H9 (cell line): ENCODE results near the gene ARHGEF12. TPM values are rescaled to one million over a fixed set of nuclear protein-coding genes. Genes with fewer than 3 reads are reported as not detected.

ENCODE experiments used
- DNase-seq: peaks from one replicate; pipeline ENCODE4 v3.0.0-alpha.2; 2017
- H2AFZ ChIP-seq: one replicate; pipeline ENCODE4 v1.6.1; 2013; ENCODE audit warnings: mild to moderate bottlenecking, low read length, control low read depth, moderate library complexity
- H2AK5ac ChIP-seq: 2 replicates; pipeline ENCODE4 v1.6.1; 2013; ENCODE audit warnings: low read length, control low read depth, mixed read lengths; ENCODE audit not compliant: insufficient read length
- H2BK120ac ChIP-seq: one replicate; pipeline ENCODE4 v1.6.1; 2013; ENCODE audit warnings: low read depth, mild to moderate bottlenecking, low read length, control low read depth, inconsistent platforms; ENCODE audit not compliant: poor library complexity, severe bottlenecking
- H2BK12ac ChIP-seq: 2 replicates; pipeline ENCODE4 v1.6.1; 2013; ENCODE audit warnings: low read length, control low read depth, mixed read lengths, low read depth; ENCODE audit not compliant: insufficient read length
- H2BK15ac ChIP-seq: 2 replicates; pipeline ENCODE4 v1.6.1; 2013; ENCODE audit warnings: low read depth, low read length, control low read depth
- H2BK20ac ChIP-seq: one replicate; pipeline ENCODE4 v1.6.1; 2013; ENCODE audit warnings: low read depth, mild to moderate bottlenecking, low read length, control low read depth, inconsistent platforms; ENCODE audit not compliant: poor library complexity, severe bottlenecking
- H2BK5ac ChIP-seq: 2 replicates; pipeline ENCODE4 v1.6.1; 2013; ENCODE audit warnings: low read length, control low read depth, mixed read lengths; ENCODE audit not compliant: insufficient read length
- H3K14ac ChIP-seq: 2 replicates; pipeline ENCODE4 v1.6.1; 2013; ENCODE audit warnings: low read length, control low read depth; ENCODE audit not compliant: insufficient read depth
- H3K18ac ChIP-seq: 2 replicates; pipeline ENCODE4 v1.6.1; 2013; ENCODE audit warnings: low read depth, mild to moderate bottlenecking, mixed read lengths, low read length, control low read depth; ENCODE audit not compliant: insufficient read length
- H3K23ac ChIP-seq: 2 replicates; pipeline ENCODE4 v1.6.1; 2013; ENCODE audit warnings: low read length, control low read depth, mixed read lengths, low read depth; ENCODE audit not compliant: insufficient read length
- H3K23me2 ChIP-seq: 2 replicates; pipeline ENCODE4 v1.6.1; 2013; ENCODE audit warnings: low read depth, mild to moderate bottlenecking, mixed read lengths, low read length, control low read depth; ENCODE audit not compliant: insufficient read length, poor library complexity, severe bottlenecking
- H3K27ac ChIP-seq: 2 replicates; pipeline ENCODE4 v1.5.1; 2013; ENCODE audit warnings: low read length, control low read depth, mixed read lengths, low read depth; ENCODE audit not compliant: insufficient read length
- H3K27me3 ChIP-seq: 2 replicates; pipeline ENCODE4 v1.6.1; 2013; ENCODE audit warnings: low read length, control low read depth, inconsistent platforms; ENCODE audit not compliant: insufficient read depth
- H3K4ac ChIP-seq: 2 replicates; pipeline ENCODE4 v1.6.1; 2013; ENCODE audit warnings: low read depth, mild to moderate bottlenecking, control low read depth, inconsistent platforms, low read length, moderate library complexity
- H3K4me1 ChIP-seq: 2 replicates; pipeline ENCODE4 v1.6.1; 2013; ENCODE audit warnings: low read length, control low read depth, inconsistent platforms; ENCODE audit not compliant: insufficient read depth
- H3K4me2 ChIP-seq: 2 replicates; pipeline ENCODE4 v1.6.1; 2013; ENCODE audit warnings: low read length, control low read depth, mixed read lengths; ENCODE audit not compliant: insufficient read length, insufficient read depth
- H3K56ac ChIP-seq: 2 replicates; pipeline ENCODE4 v1.6.1; 2013; ENCODE audit warnings: low read depth, mild to moderate bottlenecking, mixed read lengths, low read length, control low read depth; ENCODE audit not compliant: insufficient read length
- H3K79me1 ChIP-seq: 2 replicates; pipeline ENCODE4 v1.6.1; 2013; ENCODE audit warnings: low read depth, mild to moderate bottlenecking, moderate library complexity, low read length, control low read depth, inconsistent platforms; ENCODE audit not compliant: insufficient read depth, poor library complexity, severe bottlenecking
- H3K79me2 ChIP-seq: 2 replicates; pipeline ENCODE4 v1.6.1; 2013; ENCODE audit warnings: low read length, control low read depth, inconsistent platforms; ENCODE audit not compliant: insufficient read depth
- H3K9ac ChIP-seq: 2 replicates; pipeline ENCODE4 v1.6.1; 2013; ENCODE audit warnings: low read length, control low read depth, mixed read lengths; ENCODE audit not compliant: insufficient read length; ENCODE audit errors: extremely low read depth
- H3K9me3 ChIP-seq: one replicate; pipeline ENCODE4 v1.6.1; 2013; ENCODE audit warnings: low read depth, low read length, inconsistent platforms; ENCODE audit not compliant: control insufficient read depth
- H3T11ph ChIP-seq: one replicate; pipeline ENCODE4 v1.6.1; 2013; ENCODE audit warnings: mild to moderate bottlenecking, low read length, control low read depth, inconsistent platforms
- H4K20me1 ChIP-seq: one replicate; pipeline ENCODE4 v1.6.1; 2013; ENCODE audit not compliant: control insufficient read depth, insufficient read length, insufficient read depth
- H4K5ac ChIP-seq: 2 replicates; pipeline ENCODE4 v1.6.1; 2013; ENCODE audit warnings: low read depth, mild to moderate bottlenecking, mixed read lengths, low read length, control low read depth; ENCODE audit not compliant: insufficient read length
- H4K8ac ChIP-seq: replicated peaks from 2 replicates; pipeline ENCODE4 v1.6.1; 2013; ENCODE audit warnings: low read length, control low read depth, mixed read lengths, low read depth; ENCODE audit not compliant: insufficient read length
- H4K91ac ChIP-seq: 2 replicates; pipeline ENCODE4 v1.6.1; 2013; ENCODE audit warnings: low read depth, mild to moderate bottlenecking, moderate library complexity, mixed read lengths, low read length, control low read depth; ENCODE audit not compliant: insufficient read length
- H3K27ac Mint-ChIP-seq, 3 experiments: 2 replicates in 2 of 3; 3 replicates in 1 of 3; pipeline ENCODE4 v1.8.0; 2020 to 2021; ENCODE audit warnings: mixed read lengths in 3 of 3, mild to moderate bottlenecking in 1 of 3, moderate library complexity in 1 of 3
- H3K27me3 Mint-ChIP-seq: 2 replicates; pipeline ENCODE4 v1.8.0; 2021; ENCODE audit warnings: low read depth, mild to moderate bottlenecking, moderate library complexity, mixed read lengths
- H3K36me3 Mint-ChIP-seq, 3 experiments: 2 replicates in 2 of 3; 3 replicates in 1 of 3; pipeline ENCODE4 v1.8.0; 2020 to 2021; ENCODE audit warnings: low read depth in 3 of 3, mixed read lengths in 3 of 3; ENCODE audit not compliant: insufficient read depth in 1 of 3
- H3K4me1 Mint-ChIP-seq, 2 experiments: 2 replicates each; pipeline ENCODE4 v1.8.0; 2020; ENCODE audit warnings: mixed read lengths in 2 of 2
- H3K4me3 Mint-ChIP-seq, 2 experiments: 2 replicates in 1 of 2; 3 replicates in 1 of 2; pipeline ENCODE4 v1.8.0; 2020 to 2021; ENCODE audit warnings: mild to moderate bottlenecking in 2 of 2, mixed read lengths in 2 of 2, moderate library complexity in 1 of 2
- H3K9me3 Mint-ChIP-seq, 2 experiments: 2 replicates in 1 of 2; 3 replicates in 1 of 2; pipeline ENCODE4 v1.8.0; 2020; ENCODE audit warnings: mild to moderate bottlenecking in 2 of 2, mixed read lengths in 2 of 2, moderate library complexity in 1 of 2
- CTCF ChIP-seq: fragments of 200-600 bp; sonication (generic); conservative IDR thresholded peaks from 3 replicates; pipeline ENCODE4 v1.8.0; 2021; ENCODE audit warnings: antibody characterized with exemption, mild to moderate bottlenecking
- WGBS: extraction: QIAGEN DNeasy Blood & Tissue Kit; methylation state at CpG from one replicate; pipeline ENCODE4 v1.1.7; 2013; ENCODE audit warnings: missing lambda C conversion rate, low lambda C conversion rate, mixed read lengths; ENCODE audit not compliant: insufficient read length; ENCODE audit errors: extremely low coverage; 5-methylcytosine and 5-hydroxymethylcytosine counted together
- total RNA-seq: library from RNA; stranded (reverse); gene quantifications from 2 replicates; pipeline ENCODE4 v1.2.1, GENCODE V29; 2021

ARHGEF12 gene
- total RNA-seq, 1 experiment from 2014 or later = 27.0 TPM

GRCh38 chr11:120391854-120392253 is 55.6 kb downstream of the ARHGEF12 start:
- H3K27ac Mint-ChIP-seq = no peak overlapping the region; a peak in 1 of 7 replicates
- no CpG with 5 or more reads among the region's 1 CpG for WGBS
- no peaks in the 10 kb centered on the region for H4K20me1 ChIP-seq

More at GRCh38 chr11:120391854-120392253, 55.6 kb downstream of the ARHGEF12 start:
- Histone ChIP-seq H3K23ac (no peak overlapping the region), H3K23me2 (no peaks in the 10 kb centered on the region), H3K9me3 (peaks cover 5% of the 10 kb centered on the region), H3K56ac (no peak overlapping the region), H2BK15ac (no peak overlapping the region), H3K79me2 (no peaks in the 10 kb centered on the region; the same call in 1 of the 2 replicates), H2BK120ac (no peak overlapping the region), H3K4me1 (no peaks in the 10 kb centered on the region; the same call in 1 of the 2 replicates), H4K91ac (no peak overlapping the region), H2BK5ac (no peak overlapping the region), H2AFZ (no peak overlapping the region), H4K5ac (no peak overlapping the region), H3T11ph (no peak overlapping the region), H3K4me2 (no peak overlapping the region), H2BK20ac (no peak overlapping the region), H3K27ac (no peak overlapping the region), H3K18ac (no peak overlapping the region), H3K14ac (no peak overlapping the region), H3K9ac (no peak overlapping the region), H4K8ac (no peak overlapping the region), H3K4ac (no peak overlapping the region), H2BK12ac (no peak overlapping the region), H2AK5ac (no peak overlapping the region), H3K79me1 (peaks cover 2% of the 10 kb centered on the region), H3K27me3 (no peaks in the 10 kb centered on the region)
- Mint-ChIP-seq H3K27me3 (no peaks in the 10 kb centered on the region), H3K36me3 (peaks cover 1 to 41% (median 15%) of the 10 kb centered on the region in 3 experiments; a peak in 5 of 7 replicates), H3K4me1 (peaks cover 3 to 8% of the 10 kb centered on the region in 2 experiments), H3K9me3 (peaks cover 14 to 19% of the 10 kb centered on the region in 2 experiments), H3K4me3 (no peak overlapping the region)
- TF ChIP-seq CTCF = no peak
- no peak for DNase-seq
